HG02798 (cell line): Measurements from ENCODE around the gene SERPINB12.
A peak's percentile ranks its signal among the peaks of the same experiment; 100 is the strongest.

Experiments used
- ATAC-seq: cut with Tn5 transposase; IDR thresholded peaks from one replicate; pipeline ENCODE4 v1.9.1; 2021; ENCODE audit warnings: mild to moderate bottlenecking; ENCODE audit not compliant: unreplicated experiment, poor library complexity

SERPINB12 gene, protein sequence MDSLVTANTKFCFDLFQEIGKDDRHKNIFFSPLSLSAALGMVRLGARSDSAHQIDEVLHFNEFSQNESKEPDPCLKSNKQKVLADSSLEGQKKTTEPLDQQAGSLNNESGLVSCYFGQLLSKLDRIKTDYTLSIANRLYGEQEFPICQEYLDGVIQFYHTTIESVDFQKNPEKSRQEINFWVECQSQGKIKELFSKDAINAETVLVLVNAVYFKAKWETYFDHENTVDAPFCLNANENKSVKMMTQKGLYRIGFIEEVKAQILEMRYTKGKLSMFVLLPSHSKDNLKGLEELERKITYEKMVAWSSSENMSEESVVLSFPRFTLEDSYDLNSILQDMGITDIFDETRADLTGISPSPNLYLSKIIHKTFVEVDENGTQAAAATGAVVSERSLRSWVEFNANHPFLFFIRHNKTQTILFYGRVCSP

DNA sequence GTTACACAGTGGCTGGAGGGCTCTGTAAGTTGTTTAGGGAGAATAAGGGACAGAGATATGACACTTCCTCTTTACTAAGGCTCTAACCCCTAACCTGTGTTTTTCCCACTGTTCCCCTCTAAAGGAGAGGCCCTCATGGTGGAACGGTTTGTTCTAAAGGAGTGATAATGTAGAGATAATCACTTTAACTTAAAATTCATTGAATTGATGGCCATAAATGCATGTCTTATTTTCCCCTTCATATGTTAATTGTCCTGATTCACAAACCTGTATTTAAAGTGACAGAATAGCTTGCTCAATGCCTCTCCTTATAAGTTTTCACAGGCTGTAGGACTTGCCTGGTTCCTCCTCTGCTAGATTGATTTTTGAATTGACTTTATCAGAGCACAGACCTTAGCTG lies at the start of gene SERPINB12:
Gene SERPINB12 (plus strand): TSS at position 301 of the 400 bp plus-strand sequence. CDS start 13,791 bp downstream, outside the sequence.
- ATAC-seq: no peak

DNA sequence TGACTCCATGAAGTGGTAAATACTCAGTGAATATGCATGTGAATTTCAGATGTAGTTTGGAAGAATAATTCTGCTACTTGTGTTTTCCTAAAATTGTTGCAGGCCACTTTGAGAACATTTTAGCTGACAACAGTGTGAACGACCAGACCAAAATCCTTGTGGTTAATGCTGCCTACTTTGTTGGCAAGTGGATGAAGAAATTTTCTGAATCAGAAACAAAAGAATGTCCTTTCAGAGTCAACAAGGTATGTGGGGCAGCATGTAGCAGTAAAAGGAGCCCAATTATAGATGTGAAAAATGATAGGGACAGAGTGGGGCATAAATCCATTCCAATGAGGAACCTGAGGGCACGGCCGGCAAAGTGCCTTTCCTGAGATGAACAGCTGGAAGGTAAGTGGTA lies 49.3 kb upstream of the SERPINB12 start:
- ATAC-seq: no peak

DNA sequence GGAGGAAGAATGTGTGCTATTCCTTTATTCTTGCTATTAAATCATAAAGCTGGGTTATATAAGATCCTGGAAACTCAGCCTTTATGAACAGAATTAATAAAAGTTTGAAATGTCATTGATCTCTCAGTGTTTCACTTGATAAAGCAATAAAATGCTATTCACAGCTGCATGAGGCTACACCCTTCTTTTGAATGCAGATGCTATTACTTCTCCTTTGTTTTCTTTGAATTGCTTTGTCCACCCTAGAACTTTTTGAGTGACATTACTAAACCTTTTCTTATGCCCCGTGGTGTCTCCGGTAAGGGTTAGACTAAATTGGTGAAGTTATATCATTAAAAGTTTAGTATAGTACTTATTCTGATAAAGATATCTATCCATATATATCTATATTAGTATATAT lies 46.5 kb upstream of the SERPINB12 start:
- ATAC-seq: no peak

DNA sequence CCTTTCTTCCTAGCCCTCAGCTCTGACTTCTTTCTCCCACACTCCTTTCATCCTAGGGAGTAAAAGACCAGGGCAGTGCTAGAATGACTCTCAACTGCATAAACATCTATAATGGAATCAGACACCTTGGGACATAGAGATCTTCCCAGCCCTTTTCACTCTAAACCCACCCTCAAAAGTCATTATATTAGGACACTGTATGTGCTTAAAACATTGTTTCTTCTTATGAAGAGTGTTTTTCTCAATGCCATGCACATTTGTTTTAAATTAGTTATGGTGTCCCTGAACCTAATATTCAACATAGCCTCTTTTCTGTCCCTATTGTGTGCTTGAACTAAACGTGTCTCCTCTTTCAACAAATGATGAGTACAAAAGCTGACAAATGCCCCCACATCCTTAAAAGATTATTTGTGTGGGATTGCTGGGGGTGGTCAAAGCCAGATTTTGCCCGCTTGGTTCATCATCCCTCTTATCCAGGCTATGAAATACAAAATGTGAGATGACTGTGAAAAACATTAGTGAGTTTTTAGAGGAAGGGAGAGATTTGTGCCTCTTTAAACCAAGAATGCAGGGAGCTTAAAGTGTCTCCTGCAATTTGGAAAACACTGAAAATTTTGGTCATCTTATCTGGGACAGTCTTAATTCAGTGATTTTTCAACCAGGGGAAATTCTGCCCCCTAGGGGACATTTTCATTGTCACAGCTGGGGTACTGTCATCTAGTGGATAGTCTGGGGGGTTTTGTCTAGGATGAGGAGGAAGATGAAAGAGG lies 36.4 kb upstream of the SERPINB12 start:
- no peak for ATAC-seq

DNA sequence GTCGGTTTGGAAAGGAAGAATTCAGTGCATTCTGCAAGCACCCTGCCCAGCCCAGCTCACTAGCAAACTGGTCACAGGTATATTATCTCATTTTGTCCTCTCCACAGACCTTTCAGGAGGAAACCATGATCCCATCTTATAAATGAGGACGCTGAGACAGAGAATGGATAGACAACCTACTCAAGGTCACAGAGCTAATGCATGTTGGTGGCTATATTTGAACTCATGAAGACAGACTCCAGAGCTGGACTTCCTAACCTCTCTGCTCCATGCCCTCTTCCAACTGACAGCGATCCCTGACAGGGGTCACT lies 35.9 kb upstream of the SERPINB12 start:
- ATAC-seq: no peak

DNA sequence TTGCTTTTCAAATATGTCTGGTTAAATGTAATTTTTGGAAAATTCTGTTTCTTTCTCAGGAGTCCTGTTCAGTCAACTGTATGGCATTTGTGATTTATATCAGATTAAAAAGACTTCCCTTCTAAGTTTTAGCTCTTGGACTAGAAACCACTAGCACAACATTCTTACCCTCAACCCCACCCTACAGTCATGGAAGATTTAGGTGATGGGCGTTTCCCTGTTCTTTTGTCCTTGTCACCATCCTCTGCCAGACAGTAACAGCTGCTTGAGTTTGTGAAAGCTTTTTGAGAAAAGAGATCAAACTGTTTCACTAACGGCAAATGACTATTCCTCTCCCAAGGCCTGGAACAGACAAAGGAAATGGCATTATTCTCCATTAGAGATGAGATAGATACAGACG lies 33.6 kb upstream of the SERPINB12 start:
- no peak for ATAC-seq

DNA sequence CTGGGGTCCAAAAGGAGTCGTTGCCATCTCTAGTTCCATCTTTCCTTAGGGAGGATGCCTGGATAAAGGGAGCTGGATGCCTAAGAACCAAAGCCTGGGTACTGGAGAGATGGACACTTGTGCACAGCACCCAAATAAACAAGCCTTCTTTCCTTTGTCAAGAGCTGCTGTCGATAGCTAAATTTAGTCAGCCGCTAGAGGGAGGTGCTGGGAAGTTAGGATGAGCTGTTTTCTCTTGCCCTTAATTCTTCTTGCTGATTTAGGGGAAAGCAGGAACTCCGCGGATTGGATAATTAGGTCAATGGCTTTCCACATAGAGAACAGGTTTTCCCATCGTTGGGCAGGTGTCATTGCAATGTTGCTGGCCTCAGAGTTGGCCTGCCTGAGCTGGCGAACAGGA lies 30.9 kb upstream of the SERPINB12 start:
- ATAC-seq: no peak

DNA sequence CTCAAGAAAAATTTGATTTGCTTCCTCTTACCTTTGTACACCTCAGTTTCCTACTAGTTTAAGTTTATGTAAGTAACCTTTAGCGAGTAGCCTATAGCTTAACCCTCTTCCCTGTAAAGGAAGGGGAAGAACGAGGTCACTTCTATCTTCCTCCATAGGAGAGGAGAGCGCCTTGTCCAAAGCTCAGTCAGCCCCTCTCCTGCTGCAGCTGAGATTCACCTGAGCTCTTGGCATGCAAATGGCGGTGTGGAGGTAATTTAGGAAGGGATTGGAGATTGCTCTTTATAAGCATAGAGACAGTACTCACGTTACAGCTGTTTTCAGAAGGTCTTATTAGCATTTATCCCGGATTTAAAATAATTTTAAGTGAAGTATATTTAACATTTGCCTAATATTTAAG lies 27.8 kb upstream of the SERPINB12 start:
- ATAC-seq: no peak

DNA sequence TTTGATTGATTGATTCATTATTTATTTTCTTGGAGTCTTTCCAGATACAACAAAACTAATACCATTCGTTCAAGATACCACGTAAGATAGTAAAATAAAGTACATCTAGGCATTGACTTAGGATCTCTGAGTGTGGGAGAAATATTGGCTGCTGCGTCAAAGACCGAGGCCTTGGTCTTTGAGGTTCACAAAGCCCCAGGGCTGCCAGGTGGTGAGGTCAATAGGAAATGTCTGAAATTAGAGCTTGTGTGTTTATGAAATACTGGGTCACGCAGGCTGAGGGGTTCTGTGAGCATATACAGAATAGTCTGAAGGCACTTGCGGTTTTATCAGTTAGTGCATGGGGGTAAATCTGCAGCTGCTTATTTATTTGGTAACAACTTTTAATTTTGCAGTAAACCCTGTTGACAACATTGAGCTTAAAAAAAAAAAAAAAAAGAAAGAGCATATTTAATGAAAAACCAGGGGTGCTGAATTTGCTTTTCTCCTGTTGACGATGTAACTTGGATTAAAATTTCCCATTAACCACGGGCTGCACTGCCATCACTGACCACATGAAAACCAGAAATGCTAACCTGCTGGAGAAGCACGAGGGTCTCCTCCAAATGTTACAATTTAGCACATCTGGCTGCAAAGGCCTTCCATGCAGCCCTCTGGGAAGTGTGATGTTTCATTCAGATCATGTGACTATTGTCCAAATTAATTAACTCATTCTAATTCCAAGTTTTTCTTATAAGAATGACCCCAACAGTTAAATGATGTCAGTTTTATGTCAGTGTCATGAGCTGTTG lies 27.1 kb upstream of the SERPINB12 start:
- ATAC-seq: no peak

DNA sequence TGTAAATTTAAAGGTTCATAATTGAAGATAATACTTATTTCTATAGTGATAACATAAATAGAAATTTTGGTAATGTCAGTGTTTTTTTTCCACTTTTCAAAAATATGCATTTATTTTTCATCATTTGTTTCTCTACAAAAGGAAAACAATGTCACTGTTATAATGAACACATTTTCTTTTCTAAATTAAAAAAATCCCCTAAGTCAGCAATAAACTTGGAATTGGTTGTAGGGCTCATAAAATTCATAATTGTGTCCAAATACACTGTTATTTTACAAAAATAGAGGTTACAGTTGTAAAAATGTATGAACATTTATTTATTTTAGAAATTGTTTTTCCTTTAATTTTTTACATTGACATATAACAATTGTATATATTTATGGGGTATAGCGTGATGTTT lies 26.4 kb upstream of the SERPINB12 start:
- no peak for ATAC-seq

DNA sequence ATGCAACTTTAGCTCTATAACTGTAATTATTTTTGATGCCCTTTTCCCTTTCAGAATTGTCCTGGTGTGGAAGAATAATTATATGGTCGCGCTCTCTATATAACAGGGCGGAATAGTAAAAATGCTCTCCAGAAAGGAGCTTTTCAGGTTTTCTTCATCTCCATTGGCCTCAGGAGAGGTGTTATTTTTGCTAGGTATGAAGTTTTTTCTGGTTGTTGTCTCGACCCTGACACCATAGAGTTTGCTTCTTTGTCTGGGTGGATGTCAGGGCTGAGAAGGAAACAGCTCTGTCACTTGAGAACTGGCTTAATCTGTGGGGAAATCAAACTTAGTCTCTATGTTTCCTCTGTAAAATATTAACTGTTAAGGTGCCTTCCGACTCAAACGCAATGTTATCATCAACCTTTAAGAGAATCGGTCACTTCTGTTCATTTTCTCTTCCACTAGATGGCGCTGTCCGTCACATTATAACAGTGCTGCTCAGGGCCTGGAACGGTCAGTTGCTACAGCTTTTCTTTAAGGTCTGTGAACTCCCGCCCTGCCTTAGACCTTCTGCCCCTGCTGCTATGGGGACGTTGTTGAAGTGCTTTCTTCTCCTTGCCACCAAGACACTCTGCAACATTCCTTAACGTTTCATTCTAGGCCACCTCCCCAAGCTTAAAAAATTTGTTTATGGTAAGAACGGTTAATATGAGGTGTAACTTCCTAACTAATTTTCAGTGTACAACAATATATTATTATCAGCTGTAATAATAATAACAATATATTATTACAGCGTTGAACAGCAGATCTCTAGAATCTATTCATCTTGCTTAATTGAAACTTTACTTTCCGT lies 23.8 kb upstream of the SERPINB12 start:
- ATAC-seq: peak; percentile 94

DNA sequence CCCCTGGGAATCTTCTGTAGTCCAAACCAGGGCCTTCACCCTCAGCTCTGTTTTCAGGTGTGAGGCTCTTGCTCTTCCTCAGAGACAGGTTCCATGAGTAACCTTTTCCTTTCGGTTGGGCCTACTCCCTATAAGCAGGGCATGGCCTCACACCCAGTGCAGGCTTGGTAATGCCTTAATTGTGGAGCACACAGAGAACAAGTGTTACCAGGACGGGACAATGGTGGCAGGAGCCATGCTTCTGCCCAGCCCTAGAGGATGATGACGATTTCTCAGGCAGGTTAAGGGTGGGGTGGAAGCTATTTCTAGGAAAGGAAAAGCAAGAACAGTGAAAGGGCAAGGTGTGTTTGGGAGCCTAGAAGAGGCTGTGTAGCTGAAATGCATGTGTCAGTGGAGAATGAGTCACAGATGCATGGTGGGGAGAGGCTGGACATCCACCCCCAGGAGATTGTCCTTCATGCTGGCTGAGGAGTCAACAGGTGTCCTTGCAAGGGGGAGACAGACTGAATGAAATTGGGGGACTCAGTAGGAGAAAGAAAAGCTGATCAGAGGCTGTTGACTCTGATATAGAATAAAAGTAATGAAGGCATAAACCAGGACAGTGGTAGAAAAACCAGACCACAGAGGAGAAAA lies 22.0 kb upstream of the SERPINB12 start:
- ATAC-seq: no peak

DNA sequence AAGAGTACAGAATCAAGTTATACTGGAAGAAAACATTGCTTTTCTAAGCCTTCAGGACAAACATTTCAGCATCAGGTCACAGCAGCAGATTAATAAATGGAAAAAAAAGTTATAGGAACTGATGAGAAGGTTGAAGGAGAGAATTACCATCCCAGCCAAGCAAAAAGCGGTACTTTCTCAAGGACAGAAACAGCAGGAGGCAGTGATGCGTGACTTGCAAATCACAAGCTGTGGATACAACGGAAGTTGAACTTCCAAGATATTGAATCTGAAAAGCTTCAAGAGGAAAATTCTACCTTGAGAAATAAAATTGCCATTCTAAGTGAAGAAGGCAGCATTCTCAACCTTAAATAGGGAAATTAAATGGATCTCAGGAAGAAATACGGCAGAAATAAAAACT lies 18.5 kb upstream of the SERPINB12 start:
- ATAC-seq: no peak

DNA sequence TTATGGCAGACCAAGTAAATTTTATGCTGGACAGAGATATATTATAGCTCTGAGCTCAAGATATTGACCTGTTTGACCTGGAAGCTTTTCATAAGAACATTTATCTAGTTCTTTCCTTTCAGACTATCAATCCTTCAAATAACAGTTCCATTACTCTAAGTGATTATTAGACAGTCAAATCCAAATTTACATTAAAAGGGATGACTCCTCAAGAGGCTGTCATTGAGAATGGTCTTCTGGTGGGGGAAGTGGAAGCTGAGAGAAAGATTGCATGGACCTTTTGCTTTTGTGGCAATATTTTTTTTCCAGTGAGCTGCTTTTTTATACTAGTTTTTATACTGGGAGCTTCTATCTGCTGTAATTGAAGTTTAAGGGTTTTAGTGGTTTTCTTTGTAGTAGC lies 14.9 kb upstream of the SERPINB12 start:
- no peak for ATAC-seq

DNA sequence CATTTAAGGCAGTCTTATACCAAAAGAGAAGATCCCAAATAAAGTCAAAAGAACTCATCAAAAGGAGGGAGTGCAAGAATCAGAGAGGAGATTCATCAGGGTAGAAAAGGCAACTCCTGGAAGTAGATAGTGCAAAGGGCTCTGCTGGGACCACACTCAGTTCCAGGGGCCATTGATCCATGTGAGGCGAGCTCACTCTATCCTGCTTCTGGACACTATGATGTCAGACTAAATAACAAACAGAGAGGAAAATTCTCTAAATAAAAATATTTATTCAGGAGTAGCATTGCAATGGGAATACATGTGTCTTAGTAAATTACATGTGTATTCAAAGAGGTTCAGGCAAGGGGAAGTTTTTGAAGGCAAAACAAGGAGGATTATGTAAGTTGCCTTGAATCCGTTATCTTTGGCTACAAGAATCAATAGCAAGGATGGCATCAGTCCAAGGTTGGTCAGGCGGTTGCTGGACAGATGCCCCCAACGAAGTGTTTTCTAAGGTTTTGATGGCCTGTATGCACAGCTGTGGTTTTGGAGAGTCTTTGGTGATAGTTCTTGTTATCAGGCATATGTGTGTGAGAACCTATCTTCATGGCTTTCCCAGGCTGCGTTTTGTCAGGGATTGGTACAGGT lies 13.2 kb upstream of the SERPINB12 start:
- ATAC-seq: no peak

DNA sequence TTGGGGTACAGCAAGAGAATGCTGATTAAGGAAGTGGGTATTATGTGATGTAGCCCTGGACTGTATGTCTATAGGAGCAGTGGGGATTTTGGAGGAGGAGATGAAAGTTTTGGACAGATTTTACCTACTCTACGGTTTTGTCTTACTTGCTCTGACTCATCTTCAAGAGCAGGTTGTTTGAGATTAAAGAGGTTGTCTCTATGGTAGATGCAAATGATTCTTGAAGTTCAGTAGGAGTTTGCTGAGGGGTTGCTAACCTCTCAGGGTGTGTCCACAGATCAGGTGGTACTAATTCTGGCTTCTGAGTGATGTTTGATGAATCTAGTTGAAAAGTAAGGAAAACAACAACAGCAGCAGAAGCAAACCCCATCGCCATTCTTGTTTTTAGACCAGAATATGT lies 9.7 kb upstream of the SERPINB12 start:
- ATAC-seq: no peak

DNA sequence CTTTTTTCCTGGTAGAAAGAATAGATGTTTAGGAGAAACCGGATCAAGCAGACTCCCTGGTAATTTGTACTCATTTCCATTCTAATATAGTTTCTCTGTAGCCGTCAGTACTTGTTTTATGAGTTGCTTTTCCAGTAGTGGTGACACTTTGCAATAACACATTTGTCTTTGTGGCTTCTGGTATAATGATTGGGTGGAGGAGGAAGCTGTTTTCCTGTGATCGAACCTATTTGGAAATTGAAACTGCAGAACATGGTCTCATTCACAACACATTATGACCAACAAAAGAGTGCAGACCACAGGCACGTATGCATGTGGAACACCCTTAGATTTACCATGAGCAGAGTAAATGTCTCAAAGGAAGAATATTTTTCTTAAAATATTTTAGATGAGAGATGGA lies 7.6 kb upstream of the SERPINB12 start:
- no peak for ATAC-seq

DNA sequence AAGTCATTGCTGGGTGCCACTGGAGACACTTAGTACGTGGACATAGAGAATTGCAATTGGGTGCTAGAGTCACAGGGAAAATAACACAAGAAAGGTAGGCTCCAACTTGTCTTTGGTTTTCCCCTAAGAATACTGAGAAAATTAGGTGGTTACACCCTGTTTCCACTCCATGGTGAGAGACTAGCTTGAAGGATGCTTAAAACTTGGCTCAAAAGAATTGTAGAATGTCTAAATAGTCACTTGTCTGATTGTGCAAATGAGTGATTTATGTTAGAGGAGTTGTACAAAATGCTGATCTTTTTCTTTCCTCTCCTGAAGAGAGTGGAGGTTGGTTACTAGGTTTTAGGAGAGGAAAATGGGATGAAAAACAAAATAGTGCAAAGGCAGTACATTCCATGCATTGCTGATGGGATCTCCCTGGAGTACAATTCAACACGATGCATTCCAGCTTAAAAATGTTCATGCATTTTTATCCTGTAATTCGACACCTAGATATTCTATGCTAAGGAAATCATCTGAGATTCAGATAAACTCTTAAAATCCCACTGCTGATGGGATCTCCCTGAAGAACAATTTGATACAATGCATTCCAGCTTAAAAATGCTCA lies 2.2 kb upstream of the SERPINB12 start:
- no peak for ATAC-seq

DNA sequence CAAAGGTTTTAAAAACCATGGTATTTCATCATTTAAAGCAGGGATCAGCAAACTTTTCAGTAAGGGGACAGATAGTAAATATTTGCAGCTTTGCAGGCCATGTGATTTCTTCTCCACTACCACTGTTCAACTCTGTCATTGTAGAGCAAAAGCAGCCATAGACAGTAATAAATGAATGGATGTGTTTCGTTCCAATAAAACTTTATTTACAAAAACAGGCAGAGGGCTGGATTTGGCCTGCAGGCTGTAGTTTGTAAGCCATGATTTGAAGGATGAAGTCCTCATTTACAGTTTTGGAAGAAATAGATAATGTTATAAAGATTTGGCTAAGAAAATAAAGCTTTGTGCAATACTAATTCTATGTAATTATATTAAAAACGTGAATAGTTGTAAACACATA lies 1.8 kb downstream of the SERPINB12 start:
- ATAC-seq: no peak
